GM21825 (cell line): ENCODE data around the gene CAMK2A.

ENCODE experiments used
- ATAC-seq: cut with Tn5 transposase; IDR thresholded peaks from one replicate; pipeline ENCODE4 v1.9.1; 2021; ENCODE audit warnings: mild to moderate bottlenecking, moderate library complexity; ENCODE audit not compliant: unreplicated experiment

Gene CAMK2A

DNA sequence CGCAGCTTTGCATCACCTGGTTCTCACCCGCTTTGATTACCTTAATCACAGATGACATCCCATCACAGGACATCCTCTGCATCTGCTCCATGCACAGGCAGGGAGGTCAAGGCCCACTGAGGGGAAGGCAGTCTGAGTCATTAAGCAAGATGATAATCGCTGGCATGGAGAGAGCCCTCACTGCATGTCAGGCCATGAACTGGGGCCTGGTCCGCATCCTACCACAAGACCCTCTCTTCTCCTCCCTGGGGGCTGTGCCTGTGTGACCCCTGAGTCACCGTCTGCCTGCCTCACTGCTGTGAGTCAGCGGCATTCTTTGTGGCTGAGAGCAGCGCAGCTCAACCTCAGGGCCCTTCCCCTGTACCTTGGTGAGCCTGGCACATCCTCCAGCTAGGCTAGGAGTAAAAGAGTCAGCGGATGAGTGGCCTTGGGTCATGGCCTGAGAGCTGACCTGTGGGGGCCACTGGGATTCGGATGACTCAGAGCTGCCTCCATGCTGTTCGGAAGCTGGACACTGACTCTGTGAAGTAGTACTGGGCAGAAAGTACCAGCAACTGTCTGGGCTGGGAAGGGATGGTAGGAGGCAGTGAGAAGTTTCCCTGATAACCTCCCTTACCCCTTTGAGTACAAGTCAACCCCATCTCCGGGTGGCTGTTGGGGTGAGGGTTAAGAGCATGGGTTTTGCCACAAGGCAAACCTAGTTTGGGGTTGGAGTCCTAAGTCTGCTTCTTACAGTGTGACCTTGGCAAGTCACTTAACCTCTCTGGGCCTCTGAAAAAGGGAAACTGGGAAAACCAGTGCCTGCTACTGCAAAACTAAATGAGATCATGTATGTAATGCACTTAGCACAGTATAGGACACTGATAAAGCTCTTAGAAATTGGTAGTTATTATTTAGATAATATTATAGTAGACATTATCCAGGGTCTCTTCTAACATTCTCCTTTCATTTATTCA lies 27.8 kb upstream of the CAMK2A start:
- no peak for ATAC-seq

DNA sequence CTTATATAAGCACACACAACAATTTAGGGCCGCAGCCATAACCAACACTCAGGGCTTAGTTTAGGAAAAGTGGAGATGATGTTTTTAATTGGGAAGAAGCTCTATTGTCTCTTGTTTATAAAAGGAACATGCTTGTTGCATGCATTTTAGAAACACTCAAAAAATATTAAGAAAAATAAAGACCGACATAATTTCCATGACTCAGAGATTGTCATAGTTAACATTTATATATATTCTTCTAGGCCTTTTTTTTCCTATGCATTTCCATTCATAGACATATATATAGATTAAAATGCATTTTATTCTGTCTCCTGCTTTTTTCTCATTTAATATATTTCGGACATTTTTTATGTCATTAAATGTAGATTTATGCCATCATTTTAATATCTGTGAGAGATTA lies 26.7 kb upstream of the CAMK2A start:
- no peak for ATAC-seq

DNA sequence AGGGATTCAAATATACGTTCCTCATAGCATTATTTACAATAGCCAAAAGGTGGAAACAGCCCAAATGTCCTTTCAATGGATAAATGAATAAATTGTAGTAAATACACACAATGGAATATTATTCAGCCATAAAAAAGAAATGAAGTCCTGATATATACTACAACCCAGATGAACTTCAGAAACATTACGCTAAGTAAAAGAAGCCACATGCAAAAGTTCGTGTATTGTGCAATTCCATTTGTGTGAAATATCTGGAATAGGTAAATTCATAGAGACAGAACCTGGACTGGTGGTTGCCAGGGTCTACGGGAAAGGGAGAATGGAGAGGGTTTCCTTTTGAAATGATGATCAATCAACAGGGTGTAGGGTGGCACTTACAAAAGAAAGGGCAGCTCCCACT lies 25.7 kb upstream of the CAMK2A start:
- ATAC-seq = no peak

DNA sequence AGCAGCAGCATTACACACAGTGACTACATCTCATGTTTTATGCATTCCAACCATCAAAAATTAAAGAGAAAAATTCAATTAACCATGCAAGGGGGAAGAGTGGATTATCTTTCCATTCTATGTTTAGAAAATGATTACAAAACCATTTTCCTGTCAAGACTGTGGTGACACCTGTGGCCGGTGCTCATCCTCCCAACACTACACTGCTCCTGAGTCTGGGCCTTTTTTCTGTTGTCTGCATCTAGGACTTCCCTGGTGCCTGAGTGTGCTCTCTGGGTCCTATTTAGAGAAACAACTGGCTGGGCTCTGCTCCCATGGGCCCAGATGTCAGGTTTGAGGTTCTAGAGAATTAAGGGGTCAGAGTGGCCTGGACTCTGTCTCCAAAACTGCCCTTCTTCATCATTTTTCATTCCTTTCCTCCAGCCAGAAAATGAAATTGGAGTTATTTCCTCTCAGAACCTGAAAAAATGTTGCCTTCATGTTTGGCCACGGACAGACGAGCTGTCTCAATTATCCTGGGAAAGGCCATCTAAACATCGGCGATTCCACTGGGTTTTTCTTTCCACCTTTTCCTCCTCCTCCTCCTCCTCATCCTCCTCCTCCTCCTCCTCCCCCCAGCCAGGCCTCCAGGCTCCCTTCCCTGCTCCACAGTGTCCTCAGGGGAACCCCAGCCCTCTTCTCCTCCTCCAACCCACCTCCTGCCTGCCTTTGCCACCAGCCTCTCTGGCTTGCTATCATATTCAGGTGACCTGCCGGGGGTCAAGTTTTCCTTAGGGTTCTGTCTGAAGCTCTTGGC lies 24.5 kb upstream of the CAMK2A start:
- ATAC-seq = no peak

DNA sequence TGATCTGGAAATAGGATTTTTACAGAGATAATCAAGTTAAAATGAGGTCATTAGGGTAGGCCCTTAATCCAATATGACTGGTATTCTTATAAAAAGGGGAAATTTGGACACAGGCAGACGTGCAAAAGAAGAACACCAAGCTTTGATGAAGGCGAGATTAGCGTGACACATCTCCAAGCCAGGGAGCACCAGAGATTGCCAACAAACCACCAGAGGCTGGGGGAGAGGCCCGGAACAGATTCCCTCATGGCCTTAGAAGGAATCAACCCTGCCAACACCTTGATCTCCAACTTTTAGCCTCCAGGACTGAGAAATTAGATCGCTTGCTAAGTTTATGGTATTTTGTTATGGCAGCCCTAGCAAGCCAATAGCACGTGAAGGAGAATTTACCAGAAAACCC lies 23.9 kb upstream of the CAMK2A start:
- ATAC-seq = no peak

DNA sequence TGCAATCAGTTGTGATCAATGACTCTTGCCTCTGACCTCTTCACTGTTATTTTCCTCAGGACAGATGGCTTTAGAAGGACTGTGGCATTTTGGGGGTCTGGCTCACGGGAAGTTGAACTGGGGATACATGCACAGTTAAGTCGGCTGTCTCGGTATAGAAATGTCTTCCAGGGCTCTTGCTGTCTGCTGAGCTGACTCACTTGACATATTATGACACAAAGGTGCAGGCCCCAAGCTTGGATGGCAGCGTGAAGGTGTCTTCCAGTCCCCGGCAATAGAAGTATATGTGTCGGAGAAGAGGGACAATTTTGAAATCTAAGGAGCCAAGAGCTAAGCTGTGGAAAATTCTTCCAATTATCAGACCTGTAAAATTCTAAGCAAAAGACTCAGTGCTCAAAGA lies 22.9 kb upstream of the CAMK2A start:
- no peak for ATAC-seq

DNA sequence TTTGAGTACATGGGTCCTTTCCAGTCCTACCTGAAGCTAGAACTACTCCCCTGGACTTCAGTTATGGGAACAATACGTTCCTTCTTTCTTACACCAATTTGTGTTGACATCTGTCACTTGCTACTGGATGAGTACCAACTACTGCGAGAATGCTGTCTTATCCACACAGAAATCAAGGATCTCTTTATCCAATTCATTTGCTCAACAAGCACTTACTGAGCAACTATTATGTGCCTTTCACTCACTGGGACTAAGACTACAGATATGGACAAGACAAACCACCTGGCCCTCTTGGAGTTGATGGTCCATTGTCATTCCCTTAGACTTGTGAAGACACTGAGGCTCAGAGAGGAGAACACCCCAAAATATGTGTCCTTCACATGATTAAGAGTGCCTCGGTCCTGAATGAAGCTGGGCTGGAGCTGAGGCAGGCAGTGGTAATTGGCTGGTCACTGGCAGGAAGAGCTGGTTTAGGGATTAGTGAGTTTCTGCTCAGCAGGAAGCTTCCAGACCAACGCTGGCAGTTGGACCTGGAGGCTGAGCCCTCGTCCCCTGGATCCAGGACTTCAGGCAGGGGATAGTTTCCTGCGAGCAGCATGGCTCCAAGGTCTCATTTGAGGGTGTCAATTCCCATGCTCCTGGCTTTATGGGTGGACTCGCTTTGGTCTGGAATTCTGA lies 21.6 kb upstream of the CAMK2A start:
- ATAC-seq = no peak

DNA sequence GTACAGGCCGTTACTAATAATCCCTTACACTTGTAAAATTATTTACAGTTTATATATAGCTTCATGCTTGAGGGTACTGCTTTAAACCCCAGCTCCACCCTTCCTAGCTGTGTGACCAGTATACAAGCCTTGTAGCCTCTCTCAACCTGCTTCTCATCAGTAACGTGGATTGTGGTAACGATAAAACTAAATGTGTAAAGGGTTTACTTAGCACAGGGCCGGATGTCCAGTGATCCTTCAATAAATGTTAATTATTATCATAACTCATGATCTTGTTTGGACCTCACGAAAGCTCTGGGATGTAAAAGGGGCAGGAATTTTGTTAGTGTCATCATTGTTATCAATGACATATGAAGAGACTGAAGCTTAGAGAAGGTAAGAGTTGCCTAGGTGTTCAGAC lies 20.7 kb upstream of the CAMK2A start:
- no peak for ATAC-seq

DNA sequence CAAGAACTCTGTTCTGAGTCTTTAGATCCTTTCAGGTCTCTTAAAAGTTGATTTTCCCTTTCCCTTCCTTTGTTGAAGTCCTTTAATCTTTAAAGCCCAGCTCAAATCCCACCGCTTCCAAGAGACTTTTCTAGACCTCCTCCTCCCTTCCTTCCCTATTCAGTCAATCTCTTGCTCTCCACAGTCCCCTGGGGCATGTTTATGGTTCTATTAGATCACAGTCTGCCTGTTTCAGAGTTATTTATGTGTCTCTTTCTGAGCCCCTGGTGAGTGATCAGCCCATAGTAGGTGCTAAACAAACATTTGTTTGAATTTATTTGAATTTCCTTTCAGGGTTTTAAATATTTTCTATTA lies 20.3 kb upstream of the CAMK2A start:
- ATAC-seq = no peak

DNA sequence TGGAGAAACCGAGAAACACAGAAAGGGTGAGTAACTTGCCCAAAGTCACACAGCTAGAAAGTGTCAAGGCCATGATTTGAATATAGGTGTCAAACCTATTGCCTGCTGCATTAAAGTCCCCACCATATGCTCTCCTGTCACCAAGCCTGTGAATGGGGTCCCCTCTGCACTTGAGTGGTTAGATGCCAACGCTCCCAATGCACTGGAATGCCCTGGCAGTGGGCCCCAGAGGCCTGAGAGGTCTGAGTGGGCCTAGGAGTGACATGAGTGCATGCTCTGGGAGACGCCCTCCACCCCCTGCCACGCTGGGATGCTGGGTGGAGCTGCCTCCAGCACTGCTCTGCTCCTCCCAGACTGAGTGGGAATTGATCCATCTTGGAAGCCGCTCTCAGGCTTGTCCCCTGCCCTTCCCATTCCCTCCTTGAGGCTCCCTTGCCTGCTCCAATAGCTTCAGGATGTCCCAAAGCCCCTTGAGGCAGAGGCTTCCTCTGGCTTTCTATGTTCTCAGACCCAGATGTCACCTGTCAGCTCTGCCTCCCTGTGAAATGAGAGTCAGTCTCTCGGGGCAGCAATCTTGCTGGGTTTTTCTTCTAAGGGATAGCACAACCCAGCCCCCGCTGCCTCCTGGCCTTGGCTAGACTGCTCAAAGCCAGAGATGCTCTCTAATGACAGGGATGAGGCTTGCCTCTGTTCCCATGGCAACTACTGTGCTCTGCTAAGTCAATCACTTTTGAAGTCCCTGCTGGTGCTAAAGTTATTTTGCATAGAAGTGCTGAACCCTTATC lies 19.7 kb upstream of the CAMK2A start:
- no peak for ATAC-seq

DNA sequence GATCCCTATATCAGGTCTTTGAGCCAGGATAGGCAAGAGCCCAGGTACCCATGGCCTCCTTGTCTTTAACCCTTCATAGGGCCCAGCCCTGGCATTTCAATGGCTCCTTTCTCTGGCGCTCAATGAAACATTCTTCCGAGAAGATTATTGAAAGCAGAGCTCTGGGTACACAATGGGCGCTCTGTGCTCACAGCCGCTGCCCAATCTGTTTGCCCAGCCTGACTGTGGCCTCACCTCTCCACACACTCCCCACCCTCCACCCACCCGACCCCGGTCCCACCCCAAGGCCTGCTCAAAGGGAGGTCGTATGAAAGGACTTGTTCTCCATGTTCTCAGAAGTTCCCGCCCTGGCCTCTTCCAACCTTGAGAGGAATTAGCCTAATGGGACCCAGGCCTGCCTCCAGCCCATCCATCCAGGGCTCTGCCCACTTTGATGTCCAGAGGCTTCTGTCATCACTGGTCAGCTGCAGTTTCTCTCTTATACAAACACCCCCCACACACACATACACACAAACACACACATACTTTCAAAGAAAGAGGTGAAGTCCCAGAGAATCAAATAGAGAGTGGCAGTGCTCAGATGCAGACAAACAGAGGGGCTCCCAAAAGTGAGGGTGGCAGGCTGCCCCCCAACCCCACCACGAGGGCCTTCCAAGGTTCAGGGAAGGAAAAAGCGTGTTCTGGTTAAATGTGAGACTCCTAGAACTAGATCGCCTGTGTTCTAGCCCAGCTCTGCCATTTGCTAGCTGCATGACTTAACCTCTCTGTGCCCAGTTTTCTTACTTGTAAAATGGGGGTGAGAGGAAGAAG lies 18.2 kb upstream of the CAMK2A start:
- no peak for ATAC-seq

DNA sequence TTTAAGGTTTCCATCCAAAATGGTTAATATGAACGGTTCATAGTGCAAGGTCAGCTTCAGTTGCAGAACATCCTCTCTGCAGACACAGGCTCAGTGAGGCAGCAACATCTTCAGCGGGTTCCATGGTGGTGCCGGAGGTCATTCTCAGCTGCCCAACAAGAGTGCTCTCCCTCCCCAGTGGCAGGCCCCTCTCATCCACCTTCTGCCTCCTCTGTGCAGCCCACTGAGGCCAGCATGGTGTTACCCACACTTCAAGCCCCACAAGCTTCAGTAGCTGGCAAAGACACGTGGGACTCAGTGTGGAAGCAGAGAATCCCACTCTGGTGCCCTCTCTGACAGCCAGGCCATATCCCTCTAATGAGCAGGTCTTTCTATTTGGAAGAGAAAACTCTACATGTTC lies 17.2 kb upstream of the CAMK2A start:
- ATAC-seq = no peak

DNA sequence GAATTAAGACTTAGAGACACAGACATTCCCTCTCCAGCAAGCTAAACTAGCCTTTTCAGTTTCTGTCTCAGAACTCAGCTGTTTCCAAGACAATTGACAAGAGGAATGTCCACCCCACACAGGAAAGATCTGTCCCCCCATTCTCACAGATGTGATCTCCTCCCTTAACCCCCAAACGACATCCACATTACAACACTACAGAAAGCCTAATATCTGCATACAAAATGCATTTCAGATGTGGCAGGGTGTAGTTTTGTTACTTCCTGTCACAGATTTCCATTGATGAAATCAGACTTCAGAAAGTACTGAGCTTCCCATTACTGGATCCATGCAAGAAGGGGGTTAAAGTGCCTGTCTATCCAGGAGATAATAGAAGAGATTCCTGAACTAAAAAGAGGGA lies 16.0 kb upstream of the CAMK2A start:
- no peak for ATAC-seq

DNA sequence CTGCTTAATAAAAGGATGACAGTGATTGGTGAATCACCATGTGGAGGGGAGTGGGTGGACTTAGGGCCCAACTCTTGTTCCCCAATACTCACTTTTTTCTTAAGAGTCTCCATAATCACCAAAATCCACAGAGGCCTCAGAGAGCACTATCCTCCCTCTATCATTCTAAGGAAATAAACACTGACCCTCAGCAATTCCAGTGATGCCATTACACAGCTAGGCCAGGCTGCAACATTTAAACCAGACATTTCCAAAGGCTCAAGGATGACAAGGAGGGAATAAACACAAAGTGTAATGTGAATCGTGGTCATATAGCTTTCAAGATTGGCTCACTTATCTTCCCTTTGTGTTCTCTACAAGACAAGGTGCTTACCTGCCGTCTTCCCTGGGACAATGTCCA lies 15.5 kb upstream of the CAMK2A start:
- no peak for ATAC-seq

DNA sequence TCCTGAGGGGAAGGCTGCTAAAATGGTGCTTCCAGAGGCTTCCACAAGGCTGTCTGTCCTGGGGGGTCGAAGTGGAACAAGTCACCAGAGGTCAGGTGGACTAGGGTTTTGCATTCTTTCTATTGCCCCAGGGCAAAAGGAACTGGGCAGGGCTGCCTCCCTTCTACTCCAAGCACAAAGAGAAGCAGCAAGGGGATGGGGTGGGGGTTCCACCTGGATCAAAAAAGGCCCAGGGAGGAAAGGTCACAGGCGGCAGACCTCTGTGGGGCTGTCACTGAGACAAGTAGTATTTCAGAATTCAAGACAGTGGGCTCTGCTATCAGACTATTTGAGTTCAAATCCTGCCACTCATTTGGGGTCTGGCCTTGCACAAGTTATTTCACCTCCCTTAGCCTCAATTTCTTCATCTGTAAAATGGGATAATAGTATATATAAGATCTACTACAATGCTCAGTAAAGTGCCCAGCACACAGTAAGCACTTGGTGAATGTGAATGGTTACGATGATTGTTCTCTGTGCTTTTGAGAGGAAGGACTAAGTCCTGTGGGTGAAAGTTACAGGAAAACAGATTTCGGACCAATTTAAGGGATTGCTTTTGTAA lies 15.0 kb upstream of the CAMK2A start:
- ATAC-seq = no peak

DNA sequence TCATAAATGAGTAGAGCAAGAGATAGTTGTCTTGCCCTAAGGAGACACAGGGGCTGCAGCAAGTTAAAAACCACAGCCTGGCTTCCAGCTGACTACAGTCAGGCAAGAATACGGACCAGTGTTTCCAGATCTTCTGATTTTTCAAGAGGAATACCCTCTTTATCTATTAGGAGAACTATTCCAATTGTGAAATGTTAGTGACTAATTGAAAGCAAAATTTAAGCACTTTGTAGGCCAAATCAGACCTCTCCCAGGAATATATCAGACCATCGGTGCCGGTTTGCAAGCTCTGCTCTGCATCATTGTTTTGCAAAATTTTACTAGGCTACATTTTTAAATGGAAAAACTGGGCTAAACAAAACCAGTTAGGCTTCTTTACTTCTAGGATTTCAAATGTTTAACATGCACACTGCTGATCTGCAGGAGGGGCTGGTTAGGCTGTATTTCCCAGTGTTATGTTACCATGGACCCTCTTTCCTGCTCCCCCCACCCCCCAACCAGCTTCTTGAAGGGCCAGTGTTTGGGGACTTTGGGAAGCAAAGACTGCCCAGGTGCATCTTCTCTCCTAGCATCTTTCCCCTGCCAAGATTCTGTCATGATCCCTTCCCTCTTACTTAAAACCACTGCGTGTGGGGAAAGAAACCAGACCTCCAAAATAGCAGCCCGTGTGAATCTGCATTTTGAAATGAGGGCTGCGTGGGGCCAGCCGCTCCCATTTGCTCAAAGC lies 14.2 kb upstream of the CAMK2A start:
- no peak for ATAC-seq

DNA sequence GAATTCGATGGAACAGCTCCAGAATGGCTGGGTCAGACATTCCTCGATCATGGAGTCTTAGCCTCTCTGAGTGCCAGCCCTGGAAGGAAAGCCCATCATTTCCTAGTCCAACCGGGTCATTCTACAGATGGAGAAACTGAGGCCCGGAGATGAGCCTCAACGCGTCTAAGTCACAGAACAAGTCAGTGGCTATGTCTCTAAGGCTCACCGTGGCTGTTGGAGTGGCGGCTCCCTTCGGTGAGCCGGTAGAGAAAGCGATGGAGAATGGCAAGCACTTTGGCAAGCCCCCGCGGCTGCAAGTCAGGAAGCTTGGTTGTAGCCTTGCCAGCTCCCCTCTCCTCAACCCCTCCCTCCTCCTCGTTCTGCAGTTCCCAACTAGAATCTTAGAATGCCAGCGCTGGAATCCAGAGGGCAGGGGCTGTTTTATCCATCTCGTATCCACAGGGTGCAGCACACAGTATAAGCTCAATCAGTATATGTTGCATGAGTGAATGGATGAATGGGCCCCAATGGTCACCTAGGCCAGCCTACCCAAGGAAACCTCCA lies 13.6 kb upstream of the CAMK2A start:
- ATAC-seq = no peak

DNA sequence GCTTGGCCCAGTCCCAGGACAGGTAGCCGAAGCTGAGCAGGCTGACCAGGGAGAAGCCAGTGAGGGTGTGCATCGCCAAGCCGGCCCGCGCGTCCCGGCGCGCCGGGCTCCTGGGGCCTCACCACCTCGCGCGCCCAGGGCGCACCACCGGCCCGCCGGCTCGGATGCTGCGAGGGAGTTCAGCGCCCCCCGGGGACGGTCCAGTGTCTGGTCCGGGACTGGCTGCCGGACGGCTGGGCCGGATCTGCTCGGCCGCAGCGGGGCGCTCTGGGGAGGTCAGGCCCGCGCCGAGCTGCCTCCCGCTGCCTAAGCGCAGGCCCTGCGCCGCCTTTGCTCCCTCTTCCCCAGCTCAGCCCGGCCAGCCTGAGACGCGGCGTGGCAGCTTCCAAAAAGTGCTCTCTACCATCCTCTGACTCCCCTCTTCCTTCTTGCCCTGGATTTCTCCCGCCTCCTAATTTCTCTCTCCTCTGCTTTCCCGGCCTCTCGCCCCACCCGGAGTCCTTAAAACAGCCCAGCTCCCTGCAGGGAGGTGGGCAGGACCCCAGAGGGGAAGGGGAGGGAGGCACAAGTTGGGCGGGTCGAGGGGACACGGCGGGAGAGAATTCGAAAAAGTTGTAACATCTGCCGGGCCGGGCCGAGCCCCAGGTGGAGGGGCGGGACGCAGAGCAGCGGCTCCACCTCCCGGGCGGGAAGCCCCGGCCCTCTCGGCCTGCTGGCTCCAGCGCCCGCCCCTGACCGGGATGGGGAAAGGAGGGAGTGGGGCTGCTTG lies 12.9 kb upstream of the CAMK2A start, which contains the start of gene ARSI:
Gene ARSI (minus strand): TSS at position 605 of the 769 bp plus-strand sequence. CDS start 532 bp downstream, at position 73.
- no peak for ATAC-seq
